HEK293 (cell line): ENCODE data around the gene ZNF83.

Experiments used
- GFI1B ChIP-seq: fragments of 450-650 bp; formaldehyde crosslinking; IDR thresholded peaks from 2 replicates; pipeline ENCODE4 v1.5.1; 2016; ENCODE audit warnings: missing biosample characterization, missing genetic modification characterization
- KLF10 ChIP-seq: fragments of 450-650 bp; IDR thresholded peaks from 2 replicates; pipeline ENCODE4 v1.5.1; 2018; ENCODE audit warnings: missing biosample characterization, mild to moderate bottlenecking, missing genetic modification characterization
- ZNF274 ChIP-seq, 2 experiments: fragments of 200-500 bp in 1 of 2; fragments of 450-650 bp in 1 of 2; sonication (Bioruptor generic) in 1 of 2; formaldehyde crosslinking in 1 of 2; IDR thresholded peaks; 2 replicates each; pipeline versions ENCODE4 v1.5.1 to v1.6.1; 2014 to 2016; ENCODE audit warnings: borderline replicate concordance in 1 of 2, inconsistent platforms in 1 of 2, low read length in 1 of 2, missing biosample characterization in 1 of 2, missing genetic modification characterization in 1 of 2
- ZNF426 ChIP-seq: fragments of 450-650 bp; formaldehyde crosslinking; IDR thresholded peaks from 2 replicates; pipeline ENCODE4 v1.5.1; 2017; ENCODE audit warnings: missing biosample characterization, missing genetic modification characterization, mild to moderate bottlenecking, inconsistent platforms, moderate library complexity
- ZNF629 ChIP-seq: fragments of 450-650 bp; formaldehyde crosslinking; IDR thresholded peaks from 2 replicates; pipeline ENCODE4 v1.5.1; 2017; ENCODE audit warnings: missing biosample characterization, missing genetic modification characterization
- TF ChIP-seq, protein P1 (sequence below): IDR thresholded peaks from 2 replicates; pipeline ENCODE4 v1.6.1; 2011; ENCODE audit warnings: mild to moderate bottlenecking, low read depth, low read length, borderline replicate concordance
- TF ChIP-seq, protein P2 (sequence below): fragments of 450-650 bp; formaldehyde crosslinking; IDR thresholded peaks from 2 replicates; pipeline ENCODE4 v1.5.1; 2016; ENCODE audit warnings: missing biosample characterization, missing genetic modification characterization
- TF ChIP-seq, protein P3 (sequence below): fragments of 450-650 bp; formaldehyde crosslinking; IDR thresholded peaks from 2 replicates; pipeline ENCODE4 v1.5.1; 2016; ENCODE audit warnings: missing biosample characterization, missing genetic modification characterization
- TF ChIP-seq, protein P4 (sequence below): fragments of 450-650 bp; formaldehyde crosslinking; IDR thresholded peaks from 2 replicates; pipeline ENCODE4 v1.5.1; 2016; ENCODE audit warnings: missing biosample characterization, missing genetic modification characterization

DNA sequence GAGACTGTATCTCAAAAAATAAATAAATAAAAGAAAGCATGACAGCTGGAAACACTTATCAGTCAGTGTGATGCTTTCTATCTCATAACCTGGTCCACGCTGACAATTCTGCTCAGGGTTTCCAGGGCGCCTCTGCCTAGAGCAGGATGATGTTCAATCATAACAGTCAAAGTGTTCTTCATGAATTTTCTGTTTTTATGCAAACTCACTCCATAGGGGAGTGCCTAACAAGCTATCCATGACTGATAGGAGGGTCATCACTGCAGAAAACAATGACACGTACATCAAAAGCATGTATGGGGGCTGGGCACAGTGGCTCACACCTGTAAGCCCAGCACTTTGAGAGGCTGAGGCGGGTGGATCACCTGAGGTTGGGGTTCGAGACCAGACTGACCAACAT is 41.4 kb upstream of the ZNF83 start:
- no peak for TF ChIP-seq KLF10 (tag by site-specific recombination)
- TF ChIP-seq ZNF274 (IDR thresholded peaks at IDR 0.05; ENCODE audit: low read length) = no peak
- TF ChIP-seq ZNF274 (tag by site-specific recombination; IDR thresholded peaks at IDR 0.05; ENCODE audit: borderline replicate concordance) = no peak
- TF ChIP-seq GFI1B = no peak
- no peak for TF ChIP-seq ZNF629 (tag by site-specific recombination)
- TF ChIP-seq, protein P1, sequence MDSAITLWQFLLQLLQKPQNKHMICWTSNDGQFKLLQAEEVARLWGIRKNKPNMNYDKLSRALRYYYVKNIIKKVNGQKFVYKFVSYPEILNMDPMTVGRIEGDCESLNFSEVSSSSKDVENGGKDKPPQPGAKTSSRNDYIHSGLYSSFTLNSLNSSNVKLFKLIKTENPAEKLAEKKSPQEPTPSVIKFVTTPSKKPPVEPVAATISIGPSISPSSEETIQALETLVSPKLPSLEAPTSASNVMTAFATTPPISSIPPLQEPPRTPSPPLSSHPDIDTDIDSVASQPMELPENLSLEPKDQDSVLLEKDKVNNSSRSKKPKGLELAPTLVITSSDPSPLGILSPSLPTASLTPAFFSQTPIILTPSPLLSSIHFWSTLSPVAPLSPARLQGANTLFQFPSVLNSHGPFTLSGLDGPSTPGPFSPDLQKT = no peak
- TF ChIP-seq, protein P2, sequence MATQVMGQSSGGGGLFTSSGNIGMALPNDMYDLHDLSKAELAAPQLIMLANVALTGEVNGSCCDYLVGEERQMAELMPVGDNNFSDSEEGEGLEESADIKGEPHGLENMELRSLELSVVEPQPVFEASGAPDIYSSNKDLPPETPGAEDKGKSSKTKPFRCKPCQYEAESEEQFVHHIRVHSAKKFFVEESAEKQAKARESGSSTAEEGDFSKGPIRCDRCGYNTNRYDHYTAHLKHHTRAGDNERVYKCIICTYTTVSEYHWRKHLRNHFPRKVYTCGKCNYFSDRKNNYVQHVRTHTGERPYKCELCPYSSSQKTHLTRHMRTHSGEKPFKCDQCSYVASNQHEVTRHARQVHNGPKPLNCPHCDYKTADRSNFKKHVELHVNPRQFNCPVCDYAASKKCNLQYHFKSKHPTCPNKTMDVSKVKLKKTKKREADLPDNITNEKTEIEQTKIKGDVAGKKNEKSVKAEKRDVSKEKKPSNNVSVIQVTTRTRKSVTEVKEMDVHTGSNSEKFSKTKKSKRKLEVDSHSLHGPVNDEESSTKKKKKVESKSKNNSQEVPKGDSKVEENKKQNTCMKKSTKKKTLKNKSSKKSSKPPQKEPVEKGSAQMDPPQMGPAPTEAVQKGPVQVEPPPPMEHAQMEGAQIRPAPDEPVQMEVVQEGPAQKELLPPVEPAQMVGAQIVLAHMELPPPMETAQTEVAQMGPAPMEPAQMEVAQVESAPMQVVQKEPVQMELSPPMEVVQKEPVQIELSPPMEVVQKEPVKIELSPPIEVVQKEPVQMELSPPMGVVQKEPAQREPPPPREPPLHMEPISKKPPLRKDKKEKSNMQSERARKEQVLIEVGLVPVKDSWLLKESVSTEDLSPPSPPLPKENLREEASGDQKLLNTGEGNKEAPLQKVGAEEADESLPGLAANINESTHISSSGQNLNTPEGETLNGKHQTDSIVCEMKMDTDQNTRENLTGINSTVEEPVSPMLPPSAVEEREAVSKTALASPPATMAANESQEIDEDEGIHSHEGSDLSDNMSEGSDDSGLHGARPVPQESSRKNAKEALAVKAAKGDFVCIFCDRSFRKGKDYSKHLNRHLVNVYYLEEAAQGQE (tag by site-specific recombination) = no peak
- TF ChIP-seq, protein P3, sequence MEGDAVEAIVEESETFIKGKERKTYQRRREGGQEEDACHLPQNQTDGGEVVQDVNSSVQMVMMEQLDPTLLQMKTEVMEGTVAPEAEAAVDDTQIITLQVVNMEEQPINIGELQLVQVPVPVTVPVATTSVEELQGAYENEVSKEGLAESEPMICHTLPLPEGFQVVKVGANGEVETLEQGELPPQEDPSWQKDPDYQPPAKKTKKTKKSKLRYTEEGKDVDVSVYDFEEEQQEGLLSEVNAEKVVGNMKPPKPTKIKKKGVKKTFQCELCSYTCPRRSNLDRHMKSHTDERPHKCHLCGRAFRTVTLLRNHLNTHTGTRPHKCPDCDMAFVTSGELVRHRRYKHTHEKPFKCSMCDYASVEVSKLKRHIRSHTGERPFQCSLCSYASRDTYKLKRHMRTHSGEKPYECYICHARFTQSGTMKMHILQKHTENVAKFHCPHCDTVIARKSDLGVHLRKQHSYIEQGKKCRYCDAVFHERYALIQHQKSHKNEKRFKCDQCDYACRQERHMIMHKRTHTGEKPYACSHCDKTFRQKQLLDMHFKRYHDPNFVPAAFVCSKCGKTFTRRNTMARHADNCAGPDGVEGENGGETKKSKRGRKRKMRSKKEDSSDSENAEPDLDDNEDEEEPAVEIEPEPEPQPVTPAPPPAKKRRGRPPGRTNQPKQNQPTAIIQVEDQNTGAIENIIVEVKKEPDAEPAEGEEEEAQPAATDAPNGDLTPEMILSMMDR (tag by site-specific recombination) = no peak
- TF ChIP-seq ZNF426 = no peak
- TF ChIP-seq, protein P4, sequence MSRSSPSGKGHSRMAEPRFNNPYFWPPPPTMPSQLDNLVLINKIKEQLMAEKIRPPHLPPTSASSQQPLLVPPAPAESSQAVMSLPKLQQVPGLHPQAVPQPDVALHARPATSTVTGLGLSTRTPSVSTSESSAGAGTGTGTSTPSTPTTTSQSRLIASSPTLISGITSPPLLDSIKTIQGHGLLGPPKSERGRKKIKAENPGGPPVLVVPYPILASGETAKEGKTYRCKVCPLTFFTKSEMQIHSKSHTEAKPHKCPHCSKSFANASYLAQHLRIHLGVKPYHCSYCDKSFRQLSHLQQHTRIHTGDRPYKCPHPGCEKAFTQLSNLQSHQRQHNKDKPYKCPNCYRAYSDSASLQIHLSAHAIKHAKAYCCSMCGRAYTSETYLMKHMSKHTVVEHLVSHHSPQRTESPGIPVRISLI (tag by site-specific recombination) = no peak
